HEK293T (cell line): ENCODE data around the gene SLC6A2.

Experiments
- ARNT ChIP-seq: fragments of 450-650 bp; IDR thresholded peaks from 2 replicates; pipeline ENCODE4 v1.6.1; 2017; ENCODE audit warnings: mild to moderate bottlenecking
- BHLHE40 ChIP-seq: fragments of 450-650 bp; IDR thresholded peaks from 2 replicates; pipeline ENCODE4 v1.6.1; 2016; ENCODE audit warnings: mild to moderate bottlenecking, moderate library complexity, borderline replicate concordance
- FOXA1 ChIP-seq: fragments of 450-650 bp; IDR thresholded peaks from 2 replicates; pipeline ENCODE4 v1.6.1; 2016; ENCODE audit warnings: mild to moderate bottlenecking
- FOXK2 ChIP-seq: fragments of 450-650 bp; IDR thresholded peaks from 2 replicates; pipeline ENCODE4 v1.6.1; 2016; ENCODE audit warnings: mild to moderate bottlenecking
- FOXM1 ChIP-seq: fragments of 450-650 bp; IDR thresholded peaks from 2 replicates; pipeline ENCODE4 v1.6.1; 2017; ENCODE audit warnings: mild to moderate bottlenecking, borderline replicate concordance
- NFRKB ChIP-seq: fragments of 450-650 bp; IDR thresholded peaks from 2 replicates; pipeline ENCODE4 v1.6.1; 2016; ENCODE audit warnings: mild to moderate bottlenecking, moderate library complexity
- SP1 ChIP-seq: fragments of 450-650 bp; IDR thresholded peaks from 2 replicates; pipeline ENCODE4 v1.6.1; 2017
- SUZ12 ChIP-seq: fragments of 450-650 bp; IDR thresholded peaks from 2 replicates; pipeline ENCODE4 v1.6.1; 2016; ENCODE audit warnings: mild to moderate bottlenecking
- TARDBP ChIP-seq: fragments of 450-650 bp; IDR thresholded peaks from 2 replicates; pipeline ENCODE4 v1.6.1; 2016

DNA sequence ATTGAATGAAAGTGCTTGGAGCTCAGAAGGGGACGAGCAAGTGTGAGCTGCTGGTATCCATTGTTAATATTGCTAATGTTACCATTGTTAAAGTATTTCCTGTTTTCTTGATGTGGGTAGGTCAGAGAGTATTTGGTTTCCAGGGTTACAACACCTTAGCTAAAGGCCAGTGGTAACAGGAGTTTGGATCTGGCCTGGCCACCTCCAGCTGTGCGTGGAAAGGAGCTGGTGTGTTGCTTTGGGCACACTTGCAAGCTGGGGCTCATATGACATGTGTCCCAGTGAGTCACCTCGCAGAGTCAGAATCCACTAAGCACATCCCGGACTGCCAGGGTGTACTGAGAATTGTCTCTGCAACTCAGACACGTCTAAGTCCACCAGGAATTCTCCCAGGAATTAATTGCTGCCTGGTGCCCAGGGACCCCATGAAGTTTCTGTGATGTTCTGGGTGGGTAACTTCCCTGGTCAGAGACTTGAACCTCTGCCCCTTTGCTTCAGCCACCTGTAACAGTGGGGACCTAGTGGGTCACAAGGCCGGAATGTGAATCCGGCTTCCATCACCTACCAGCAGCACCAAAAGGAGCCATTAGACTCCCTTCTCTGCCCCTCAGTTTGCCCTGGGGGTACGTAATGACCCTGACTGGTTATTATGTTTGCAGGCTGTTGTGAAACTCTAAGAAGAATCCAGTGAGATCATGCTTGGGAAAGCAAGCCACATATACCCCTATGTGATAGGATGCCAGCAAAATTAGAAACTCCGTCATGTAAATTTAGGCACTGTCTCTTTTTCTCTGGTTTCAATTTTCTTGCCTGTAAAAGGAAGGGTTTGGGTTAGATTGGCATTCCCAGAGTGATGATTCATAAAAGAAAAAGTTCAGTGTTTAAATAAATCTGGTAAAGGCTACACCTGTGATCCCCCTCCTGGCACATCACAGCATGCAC, 12.8 kb downstream of the SLC6A2 start:
- TF ChIP-seq BHLHE40 (no peak), SUZ12 (no peak), TARDBP (no peak), FOXK2 (no peak), NFRKB (no peak), FOXA1 (no peak), ARNT (no peak), FOXM1 (no peak), SP1 (no peak)
